ENCODE data around the gene DPP9. TPM values are rescaled to one million over a fixed set of nuclear protein-coding genes. Genes with fewer than 3 reads are reported as not detected.

DPP9 gene
- total RNA-seq, 1 donor from 2014 or later: 17.1 TPM

DNA sequence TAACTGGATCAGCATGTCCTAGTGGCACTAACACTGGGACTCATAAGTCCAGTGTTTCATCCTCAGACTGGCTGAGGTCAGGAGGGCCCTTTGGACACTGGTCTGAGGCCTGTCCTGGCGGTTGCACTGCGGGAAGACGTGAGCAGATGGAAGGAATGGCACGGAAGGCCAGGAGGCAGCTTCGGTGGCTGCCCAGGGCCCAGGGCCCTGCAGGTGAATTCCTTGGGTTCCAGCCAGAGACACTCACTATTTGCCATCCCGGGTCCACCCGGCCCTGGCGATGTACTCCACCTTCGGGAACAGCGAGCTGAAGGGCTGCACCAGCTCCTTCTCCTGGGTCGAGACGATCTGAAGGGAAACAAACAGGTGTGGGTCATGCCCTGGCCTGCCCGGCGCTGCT lies 26.3 kb downstream of the DPP9 start:
- no peak overlapping the region for H3K27ac Mint-ChIP-seq
- H2AFZ ChIP-seq (replicated peaks): no peak overlapping the region
- H3K36me3 ChIP-seq: no peaks in the 10 kb centered on the region

DNA sequence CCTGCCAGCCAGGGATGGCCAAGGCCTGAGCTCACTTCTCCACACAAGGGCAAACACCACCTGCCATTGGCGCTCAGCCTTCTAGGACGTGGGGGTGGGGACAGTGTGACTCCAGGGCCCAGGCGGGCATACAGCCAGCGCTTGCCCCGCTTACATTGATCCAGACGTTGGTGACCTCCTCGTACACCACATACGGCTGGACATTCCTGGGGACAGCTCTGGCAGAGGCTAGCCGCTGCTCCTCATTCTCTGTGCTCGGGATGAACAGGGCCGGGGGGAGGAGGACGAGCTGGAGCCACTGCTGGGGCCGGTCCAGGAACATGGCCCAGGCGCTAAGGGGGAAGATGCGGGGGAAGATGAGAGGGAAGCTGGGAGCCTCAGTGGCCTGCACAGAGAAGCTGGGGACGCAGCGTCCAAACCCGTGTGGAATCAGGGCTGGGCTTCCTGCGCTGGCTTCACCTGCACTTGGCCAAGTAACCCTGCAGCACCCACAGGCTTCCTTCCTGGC lies 28.4 kb downstream of the DPP9 start:
- TF ChIP-seq EZH2phosphoT487 (IDR thresholded peaks at IDR 0.05) (no peak), EZH2 (IDR thresholded peaks at IDR 0.05) (no peak)
- TF ChIP-seq, protein P1, sequence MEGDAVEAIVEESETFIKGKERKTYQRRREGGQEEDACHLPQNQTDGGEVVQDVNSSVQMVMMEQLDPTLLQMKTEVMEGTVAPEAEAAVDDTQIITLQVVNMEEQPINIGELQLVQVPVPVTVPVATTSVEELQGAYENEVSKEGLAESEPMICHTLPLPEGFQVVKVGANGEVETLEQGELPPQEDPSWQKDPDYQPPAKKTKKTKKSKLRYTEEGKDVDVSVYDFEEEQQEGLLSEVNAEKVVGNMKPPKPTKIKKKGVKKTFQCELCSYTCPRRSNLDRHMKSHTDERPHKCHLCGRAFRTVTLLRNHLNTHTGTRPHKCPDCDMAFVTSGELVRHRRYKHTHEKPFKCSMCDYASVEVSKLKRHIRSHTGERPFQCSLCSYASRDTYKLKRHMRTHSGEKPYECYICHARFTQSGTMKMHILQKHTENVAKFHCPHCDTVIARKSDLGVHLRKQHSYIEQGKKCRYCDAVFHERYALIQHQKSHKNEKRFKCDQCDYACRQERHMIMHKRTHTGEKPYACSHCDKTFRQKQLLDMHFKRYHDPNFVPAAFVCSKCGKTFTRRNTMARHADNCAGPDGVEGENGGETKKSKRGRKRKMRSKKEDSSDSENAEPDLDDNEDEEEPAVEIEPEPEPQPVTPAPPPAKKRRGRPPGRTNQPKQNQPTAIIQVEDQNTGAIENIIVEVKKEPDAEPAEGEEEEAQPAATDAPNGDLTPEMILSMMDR (IDR thresholded peaks at IDR 0.05): no peak
- Histone ChIP-seq H3K9me3 (ENCODE audit: low read depth) (no peaks in the 10 kb centered on the region), H3K27ac (no peak overlapping the region), H3K79me2 (ENCODE audit: low read depth) (no peaks in the 10 kb centered on the region), H4K20me1 (ENCODE audit: low read depth) (no peaks in the 10 kb centered on the region), H3F3A (ENCODE audit: low read depth) (no peaks in the 10 kb centered on the region), H3K4me1 (no peaks in the 10 kb centered on the region), H3K4me2 (no peak overlapping the region), H3K9ac (no peak overlapping the region), H3K27me3 (no peaks in the 10 kb centered on the region), H3K4me3 (no peak overlapping the region), H3K36me3 (no peaks in the 10 kb centered on the region), H2AFZ (replicated peaks) (no peak overlapping the region)
- H3K9me3 Mint-ChIP-seq: no peaks in the 10 kb centered on the region
- H3K27ac Mint-ChIP-seq: no peak overlapping the region
- no peaks in the 10 kb centered on the region for H3K4me1 Mint-ChIP-seq
- H3K4me3 Mint-ChIP-seq: no peak overlapping the region
- peaks cover 20% of the 10 kb centered on the region for H3K36me3 Mint-ChIP-seq
- no peaks in the 10 kb centered on the region for H3K27me3 Mint-ChIP-seq (ENCODE audit: insufficient read depth, low read depth)
- DNase-seq (ENCODE audit: low spot score): no peak

More for the DNA sequence above, 26.3 kb downstream of the DPP9 start:
- no peaks in the 10 kb centered on the region for H3F3A ChIP-seq (ENCODE audit: low read depth)
- Mint-ChIP-seq H3K36me3 (peaks cover 18% of the 10 kb centered on the region), H3K27me3 (ENCODE audit: insufficient read depth, low read depth) (no peaks in the 10 kb centered on the region), H3K4me3 (no peak overlapping the region), H3K9me3 (no peaks in the 10 kb centered on the region), H3K4me1 (no peaks in the 10 kb centered on the region)
- no peaks in the 10 kb centered on the region for H3K4me1 ChIP-seq
- H3K27me3 ChIP-seq: no peaks in the 10 kb centered on the region
- no peak for DNase-seq (ENCODE audit: low spot score)
- H3K27ac ChIP-seq: no peak overlapping the region
- no peaks in the 10 kb centered on the region for H4K20me1 ChIP-seq (ENCODE audit: low read depth)
- H3K4me3 ChIP-seq: no peak overlapping the region
- TF ChIP-seq EZH2 (IDR thresholded peaks at IDR 0.05): no peak
- TF ChIP-seq, protein P1 (IDR thresholded peaks at IDR 0.05): no peak
- TF ChIP-seq EZH2phosphoT487 (IDR thresholded peaks at IDR 0.05): no peak
- H3K4me2 ChIP-seq: no peak overlapping the region
- H3K9me3 ChIP-seq (ENCODE audit: low read depth): no peaks in the 10 kb centered on the region
- H3K9ac ChIP-seq: no peak overlapping the region
- no peaks in the 10 kb centered on the region for H3K79me2 ChIP-seq (ENCODE audit: low read depth)

DNA sequence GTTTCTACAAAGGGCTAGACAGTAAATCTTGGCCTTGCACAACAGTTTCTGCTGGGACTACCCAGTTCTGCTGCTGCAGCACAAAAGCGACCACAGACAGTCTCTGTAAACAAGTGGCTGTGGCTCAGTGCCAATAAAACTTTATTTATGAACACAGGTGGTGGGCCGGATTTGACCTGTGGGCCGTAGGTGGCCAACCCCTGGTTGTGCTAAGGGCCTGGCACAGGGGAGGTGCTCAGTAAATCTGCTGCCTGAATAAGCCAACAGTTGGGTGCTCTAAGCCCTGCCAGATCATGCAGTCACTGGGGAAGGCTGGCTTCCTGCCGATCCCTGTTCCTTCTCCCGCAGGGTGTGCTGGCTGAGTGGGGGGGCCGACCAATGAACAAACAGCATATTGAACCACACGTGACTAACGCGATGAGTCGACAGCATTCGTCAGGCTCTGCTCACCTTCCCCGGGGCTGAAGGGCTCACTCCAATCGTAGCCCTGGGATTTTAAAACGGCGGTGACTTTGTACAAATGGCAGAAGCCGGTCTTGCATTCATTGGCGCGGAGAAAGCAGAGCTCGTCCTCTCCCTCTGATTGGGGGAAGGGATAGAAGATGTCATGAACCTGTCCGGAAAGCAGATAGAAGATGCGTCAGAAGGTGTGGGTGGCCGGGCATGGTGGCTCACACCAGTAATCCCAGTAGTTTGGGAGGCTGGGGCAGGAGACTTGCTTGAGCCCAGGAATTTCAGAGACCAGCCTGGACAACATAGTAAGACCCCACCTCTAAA lies 29.2 kb downstream of the DPP9 start:
- Mint-ChIP-seq H3K36me3 (peaks cover 20% of the 10 kb centered on the region), H3K27ac (no peak overlapping the region), H3K9me3 (no peaks in the 10 kb centered on the region), H3K4me3 (no peak overlapping the region), H3K4me1 (no peaks in the 10 kb centered on the region), H3K27me3 (ENCODE audit: insufficient read depth, low read depth) (no peaks in the 10 kb centered on the region)
- Histone ChIP-seq H3K4me2 (no peak overlapping the region), H3K79me2 (ENCODE audit: low read depth) (no peaks in the 10 kb centered on the region), H3K9ac (no peak overlapping the region), H3K27ac (no peak overlapping the region), H3K36me3 (no peaks in the 10 kb centered on the region), H3K4me1 (no peaks in the 10 kb centered on the region), H3F3A (ENCODE audit: low read depth) (no peaks in the 10 kb centered on the region), H2AFZ (replicated peaks) (no peak overlapping the region), H3K4me3 (no peak overlapping the region), H4K20me1 (ENCODE audit: low read depth) (no peaks in the 10 kb centered on the region), H3K9me3 (ENCODE audit: low read depth) (no peaks in the 10 kb centered on the region), H3K27me3 (no peaks in the 10 kb centered on the region)
- no peak for TF ChIP-seq EZH2phosphoT487 (IDR thresholded peaks at IDR 0.05)
- TF ChIP-seq, protein P1 (IDR thresholded peaks at IDR 0.05): no peak
- TF ChIP-seq EZH2 (IDR thresholded peaks at IDR 0.05): no peak
- no peak for DNase-seq (ENCODE audit: low spot score)

All from neural progenitor cell (in vitro differentiated cells).